ENCODE measurements around the gene THOC7.
A peak's percentile ranks its signal among the peaks of the same experiment; 100 is the strongest.

The THOC7 gene

GRCh38 chr3:63863150-63864007 is at the start of gene THOC7, which contains the start of gene ATXN7:
THOC7 (minus strand) TSS chr3:63863805; CDS start chr3:63863790, 15 bp downstream.
ATXN7 (plus strand) TSS chr3:63863867; CDS start chr3:63912599, 48,732 bp downstream.
- peak; percentile 36 to 44 for DNase-seq (ENCODE audit: low read depth in 2 of 2)

DNA sequence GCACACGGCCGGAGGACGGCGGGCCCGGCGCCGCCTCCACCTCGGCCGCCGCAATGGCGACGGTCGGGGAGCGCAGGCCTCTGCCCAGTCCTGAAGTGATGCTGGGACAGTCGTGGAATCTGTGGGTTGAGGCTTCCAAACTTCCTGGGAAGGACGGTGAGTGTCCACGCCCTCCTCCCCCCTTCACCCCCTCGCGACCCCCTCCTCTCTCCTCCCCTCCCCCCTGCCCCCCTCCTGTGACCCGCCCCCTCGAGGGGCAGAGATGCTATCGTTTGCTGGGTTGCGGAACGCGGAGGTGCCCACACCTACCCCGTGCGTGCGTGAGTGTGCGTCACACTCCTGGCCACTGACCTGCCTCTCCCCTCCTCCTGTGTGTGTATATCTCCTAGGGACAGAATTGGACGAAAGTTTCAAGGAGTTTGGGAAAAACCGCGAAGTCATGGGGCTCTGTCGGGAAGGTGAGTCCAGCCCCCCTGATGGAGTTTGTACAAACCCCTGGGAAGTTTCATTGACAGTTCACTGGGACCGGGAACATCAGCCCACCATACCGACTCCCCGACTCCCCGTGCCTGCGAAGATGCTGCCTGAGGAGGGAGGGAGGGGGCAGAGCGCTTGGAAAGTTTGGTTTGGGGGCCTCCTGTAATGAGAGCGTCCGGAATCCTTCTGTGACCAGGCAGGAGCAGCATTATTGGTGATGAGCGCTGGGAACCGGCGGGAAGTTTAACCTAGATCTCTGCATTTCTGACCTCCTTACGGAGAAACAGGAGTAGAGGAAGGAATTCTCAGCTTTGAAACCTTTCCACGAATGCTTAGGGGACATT is 49.4 kb upstream of the THOC7 start:
- DNase-seq (ENCODE audit: low read depth in 2 of 2): peak; percentile 19 to 31

DNA sequence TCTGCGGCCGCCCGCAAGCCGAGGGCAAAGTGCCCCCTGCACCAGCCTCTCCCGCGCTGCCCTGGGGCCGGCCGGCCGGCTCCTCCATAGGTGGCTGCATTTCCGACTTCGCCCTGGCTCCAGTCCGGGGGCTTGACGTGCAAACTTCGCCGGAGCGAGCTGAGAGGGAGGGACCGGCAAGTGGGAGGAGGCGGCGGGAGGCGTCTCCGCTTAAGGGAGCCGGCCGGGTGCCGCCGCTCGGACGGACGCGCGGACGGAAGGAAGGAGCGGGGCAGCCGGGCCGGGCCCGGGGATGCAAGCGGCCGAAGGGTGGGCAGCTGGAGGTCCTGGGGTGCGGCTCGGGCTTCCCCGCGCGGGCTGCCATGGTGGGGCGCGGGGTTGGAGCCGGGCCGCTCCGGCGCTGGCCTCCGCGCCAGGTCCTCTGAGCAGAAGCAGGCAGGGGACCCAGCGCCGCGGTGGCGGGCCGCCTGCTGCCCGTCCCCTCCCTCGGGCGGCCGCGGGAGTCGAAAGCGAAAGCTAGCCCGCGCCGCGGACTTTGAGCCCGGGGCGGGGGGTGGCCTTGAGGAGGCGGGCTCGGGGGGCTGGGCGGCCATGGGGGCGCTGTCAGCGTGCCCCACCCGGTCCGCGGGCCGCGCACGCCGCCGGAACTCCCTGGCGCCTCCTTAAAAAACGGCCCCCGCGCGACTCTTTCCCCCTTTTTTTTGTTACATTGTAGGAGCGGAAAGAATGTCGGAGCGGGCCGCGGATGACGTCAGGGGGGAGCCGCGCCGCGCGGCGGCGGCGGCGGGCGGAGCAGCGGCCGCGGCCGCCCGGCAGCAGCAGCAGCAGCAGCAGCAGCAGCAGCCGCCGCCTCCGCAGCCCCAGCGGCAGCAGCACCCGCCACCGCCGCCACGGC is 48.5 kb upstream of the THOC7 start, which contains the start of gene SCAANT1:
SCAANT1 (minus strand) TSS at position 511 of the 895 bp plus-strand sequence.
- peak; percentile 65 to 67 for DNase-seq (ENCODE audit: low read depth in 2 of 2)

DNA sequence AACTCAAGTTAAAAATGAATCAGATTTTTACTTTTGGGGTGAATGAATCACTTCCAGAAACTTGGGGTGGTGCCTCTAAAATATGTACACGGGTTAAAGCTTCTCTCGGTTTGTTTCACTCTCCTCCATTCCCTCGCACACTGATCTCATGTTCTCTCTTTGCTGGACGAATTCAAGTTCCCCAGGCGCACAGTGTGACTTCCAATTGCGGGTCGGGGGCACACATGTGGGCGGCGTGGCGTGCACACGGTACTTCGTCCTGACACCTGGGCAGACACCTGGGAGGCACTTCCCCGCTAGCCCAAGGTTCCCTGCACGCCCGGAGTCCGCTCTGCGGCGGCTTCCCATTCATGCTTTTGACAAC is 47.9 kb upstream of the THOC7 start:
- DNase-seq (ENCODE audit: low read depth in 2 of 2): no peak

GRCh38 chr3:63910891-63911290 is 47.3 kb upstream of the THOC7 start:
- DNase-seq (ENCODE audit: low read depth in 2 of 2): no peak

- no peak for DNase-seq (ENCODE audit: low read depth in 2 of 2)
Measured at GRCh38 chr3:63910001-63910400, 46.4 kb upstream of the THOC7 start.

DNA sequence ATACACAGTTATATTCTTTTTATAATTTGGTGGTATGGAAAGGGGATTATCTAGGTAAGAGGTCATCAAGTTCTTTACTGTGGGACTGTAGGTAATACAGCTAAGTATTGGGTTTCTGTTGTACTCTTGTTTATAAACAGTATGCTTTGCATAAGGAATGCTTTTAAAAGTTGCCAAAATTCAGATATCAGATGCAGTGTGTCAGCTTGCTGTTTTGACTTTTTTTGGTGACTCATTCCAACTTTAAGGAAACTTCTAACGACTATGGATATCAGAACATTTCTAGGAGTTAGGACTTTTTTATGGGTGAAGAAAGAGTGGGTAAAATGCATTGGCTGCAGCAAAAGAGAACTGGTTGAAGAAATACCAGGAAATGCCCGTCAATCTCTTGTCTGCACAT is 45.8 kb upstream of the THOC7 start:
- no peak for DNase-seq (ENCODE audit: low read depth in 2 of 2)

- no peak for DNase-seq (ENCODE audit: low read depth in 2 of 2)
Measured at GRCh38 chr3:63908776-63909175, 45.2 kb upstream of the THOC7 start.

DNA sequence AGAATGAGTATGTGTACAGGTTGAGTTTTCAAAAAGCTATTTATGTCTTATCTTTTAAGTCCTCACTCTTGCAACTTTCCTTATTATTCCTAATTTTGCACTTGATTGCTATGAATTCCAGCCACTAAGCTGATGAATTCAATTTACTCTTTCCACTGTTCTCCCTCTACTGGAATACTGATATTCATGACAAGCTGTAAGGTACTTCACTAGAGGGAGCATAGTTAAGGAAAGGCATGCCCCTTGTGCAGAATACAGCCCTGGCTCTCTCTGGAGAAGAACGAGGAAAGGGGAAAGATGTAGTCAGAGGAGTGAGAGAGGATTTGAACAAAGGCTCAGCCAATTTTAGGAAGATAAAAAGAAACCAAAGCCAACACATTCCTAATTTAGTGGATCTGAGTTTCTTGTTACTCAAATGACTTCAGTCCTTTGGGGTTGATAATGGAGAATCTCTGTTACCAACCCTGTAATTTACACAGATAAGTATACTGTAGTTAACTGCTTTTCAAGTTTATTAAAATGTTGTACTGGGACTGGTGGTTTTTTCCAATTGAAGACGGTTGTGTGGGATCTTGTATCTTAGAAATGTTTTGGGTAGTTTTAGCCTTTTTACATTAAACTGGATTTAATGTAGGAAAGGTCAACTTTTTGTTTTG is 44.6 kb upstream of the THOC7 start:
- no peak for DNase-seq (ENCODE audit: low read depth in 2 of 2)

DNA sequence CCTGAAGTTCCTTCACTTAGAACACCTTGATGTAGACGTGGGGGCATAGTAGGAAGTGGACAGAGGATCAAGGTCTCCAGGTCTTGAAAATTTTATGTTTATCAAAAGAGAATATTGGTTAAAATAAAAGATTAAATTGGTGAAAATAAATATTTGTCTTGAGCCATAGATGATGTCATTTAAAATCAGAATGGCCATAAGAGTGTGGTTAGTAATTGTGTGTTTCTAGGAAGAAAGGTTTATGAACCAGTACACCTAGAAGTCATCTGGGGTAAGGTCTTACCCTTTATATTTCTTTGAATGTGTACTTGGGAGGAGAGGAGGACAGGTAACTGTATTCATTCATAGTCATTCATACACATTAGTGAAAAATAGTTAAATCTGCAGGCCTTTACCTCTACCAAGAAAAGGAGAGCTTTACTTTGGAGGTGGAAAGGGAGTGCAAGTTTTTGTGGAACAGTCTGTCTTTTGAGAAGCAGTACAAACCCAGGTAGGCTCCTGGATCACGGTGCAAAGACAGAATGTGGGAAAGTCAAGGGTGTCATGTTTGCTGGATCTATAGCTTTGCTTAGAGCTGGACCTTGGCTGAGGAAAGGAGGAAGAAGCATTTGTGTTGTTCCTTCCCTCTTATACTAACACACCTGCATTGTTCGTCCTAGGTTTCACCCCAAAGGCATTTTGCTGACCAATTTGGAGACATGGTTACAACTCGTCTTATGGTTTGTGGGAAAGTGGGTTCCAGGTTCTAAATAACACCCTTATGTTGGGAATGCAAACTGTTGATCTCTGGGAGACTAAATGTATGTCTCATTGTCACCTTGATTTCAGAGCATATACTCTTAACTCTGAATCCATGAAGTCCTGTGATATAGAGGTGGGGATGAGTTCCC is 42.4 kb upstream of the THOC7 start:
- no peak for DNase-seq (ENCODE audit: low read depth in 2 of 2)

- no peak for DNase-seq (ENCODE audit: low read depth in 2 of 2)
Measured at GRCh38 chr3:63900459-63900858, 36.9 kb upstream of the THOC7 start.

GRCh38 chr3:63900010-63900409 is 36.4 kb upstream of the THOC7 start:
- no peak for DNase-seq (ENCODE audit: low read depth in 2 of 2)

DNA sequence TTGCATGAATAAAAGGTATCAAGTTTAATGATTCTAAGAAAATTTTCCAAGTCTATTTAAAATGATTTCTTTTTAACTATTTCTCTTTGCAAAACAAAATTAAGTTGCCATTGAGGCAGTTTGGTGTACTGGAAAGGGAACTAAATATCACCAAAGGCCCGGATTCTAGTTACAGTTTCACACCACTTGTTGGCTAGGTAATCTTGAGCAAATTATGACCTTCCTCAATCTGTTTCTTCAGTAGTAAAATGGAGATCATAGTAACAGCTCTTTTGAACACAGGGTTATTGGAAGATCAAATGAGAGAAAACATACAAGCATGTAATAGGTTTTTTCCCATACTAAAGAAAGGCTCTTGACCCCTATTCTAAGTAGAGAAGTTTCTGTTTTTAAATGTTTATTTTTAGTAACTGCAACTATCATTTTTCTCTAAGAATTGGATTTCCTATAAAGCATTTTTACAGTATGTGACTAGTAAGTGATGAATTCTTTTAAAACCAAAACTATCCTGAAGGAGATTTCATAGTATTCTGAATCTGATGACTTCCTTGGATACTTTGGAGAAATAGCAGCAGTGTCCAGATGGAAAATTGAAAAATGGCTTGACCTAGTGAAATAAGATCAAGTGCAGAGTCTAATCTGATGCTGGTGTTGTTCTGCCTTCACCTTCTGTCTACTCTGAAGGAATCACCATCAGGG is 32.9 kb upstream of the THOC7 start:
- DNase-seq (ENCODE audit: low read depth in 2 of 2): no peak

DNA sequence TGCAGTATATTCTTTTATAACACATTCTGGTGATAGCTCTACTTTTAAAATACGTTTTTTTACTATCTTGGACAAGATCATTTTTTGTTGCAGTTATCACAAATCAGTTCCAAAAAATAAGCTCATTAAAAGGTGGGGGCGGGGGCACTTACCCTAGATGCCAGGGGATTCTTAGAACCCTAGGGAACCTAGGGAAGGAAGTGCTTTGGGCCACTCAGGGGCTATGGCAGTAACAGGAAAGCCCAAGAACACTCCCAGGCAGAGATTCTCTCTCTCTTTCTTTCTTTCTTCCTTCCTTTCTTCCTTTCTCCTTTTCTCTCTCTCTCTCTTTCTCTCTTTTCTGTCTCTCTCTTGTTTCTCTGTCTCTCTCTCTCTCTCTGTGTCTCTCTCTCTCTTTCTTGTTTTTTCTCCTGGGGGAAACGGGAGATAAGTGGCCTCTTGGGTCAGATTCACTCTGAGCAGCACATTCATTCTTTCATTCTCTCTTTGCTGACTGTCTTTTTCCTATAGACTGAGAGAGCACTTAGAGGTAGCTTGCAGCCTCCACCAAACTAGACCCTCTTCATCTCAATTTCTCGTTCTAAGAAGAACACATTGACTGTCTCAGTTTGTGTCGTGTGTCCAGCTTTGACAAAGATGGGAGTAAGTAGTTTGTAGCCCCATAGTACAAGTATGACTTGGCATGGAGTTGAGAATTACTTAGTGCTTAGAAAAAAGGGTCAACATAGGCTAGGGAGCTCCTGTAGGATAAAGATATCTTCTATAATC is 32.0 kb upstream of the THOC7 start:
- no peak for DNase-seq (ENCODE audit: low read depth in 2 of 2)

DNA sequence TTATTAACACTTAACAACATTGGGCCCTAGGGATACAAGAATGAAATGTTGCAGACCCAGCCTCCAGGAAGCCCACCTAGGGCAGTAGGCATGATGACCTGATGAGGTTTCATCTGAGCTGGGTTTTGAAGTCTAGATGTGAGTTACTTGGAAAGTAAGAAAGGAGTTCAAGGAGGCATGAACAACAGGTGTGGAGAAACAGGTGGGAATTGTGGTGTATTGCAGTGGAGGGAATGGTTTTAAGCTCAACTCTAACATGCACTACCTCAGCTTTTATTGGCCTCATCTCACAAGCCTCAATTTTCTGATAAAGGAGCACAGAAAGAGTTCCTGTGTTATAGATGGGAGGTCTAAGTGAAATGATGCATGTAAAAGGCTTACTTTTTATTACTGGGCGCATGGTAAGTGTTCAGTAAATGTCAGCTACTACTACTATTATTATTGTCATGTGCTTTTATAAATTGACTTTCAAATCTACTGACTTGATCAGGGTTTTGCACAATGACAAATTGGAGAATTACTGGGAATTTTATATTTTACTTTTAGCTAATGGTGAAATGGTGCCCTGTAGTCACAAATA is 29.3 kb upstream of the THOC7 start:
- no peak for DNase-seq (ENCODE audit: low read depth in 2 of 2)

DNA sequence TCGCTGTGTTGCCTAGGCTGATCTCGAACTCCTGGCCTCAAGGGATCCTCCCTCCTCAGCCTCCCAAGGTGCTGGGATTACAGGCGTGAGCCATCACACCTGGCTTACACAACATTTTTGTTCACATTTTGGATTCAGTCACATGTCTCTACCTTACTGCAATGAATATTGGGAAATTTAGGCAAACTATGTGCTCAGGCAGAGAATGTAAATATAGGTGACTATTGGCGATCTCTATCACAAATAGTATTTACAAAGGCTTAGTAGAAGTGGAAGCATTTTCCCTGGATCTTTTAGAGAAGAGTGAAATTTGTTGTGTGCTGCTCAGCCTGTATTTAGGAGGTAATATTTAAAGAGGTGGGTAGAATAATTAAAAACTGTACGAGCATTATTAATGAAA is 27.9 kb upstream of the THOC7 start:
- no peak for DNase-seq (ENCODE audit: low read depth in 2 of 2)

- no peak for DNase-seq (ENCODE audit: low read depth in 2 of 2)
Measured at GRCh38 chr3:63886858-63887257, 23.3 kb upstream of the THOC7 start.

DNA sequence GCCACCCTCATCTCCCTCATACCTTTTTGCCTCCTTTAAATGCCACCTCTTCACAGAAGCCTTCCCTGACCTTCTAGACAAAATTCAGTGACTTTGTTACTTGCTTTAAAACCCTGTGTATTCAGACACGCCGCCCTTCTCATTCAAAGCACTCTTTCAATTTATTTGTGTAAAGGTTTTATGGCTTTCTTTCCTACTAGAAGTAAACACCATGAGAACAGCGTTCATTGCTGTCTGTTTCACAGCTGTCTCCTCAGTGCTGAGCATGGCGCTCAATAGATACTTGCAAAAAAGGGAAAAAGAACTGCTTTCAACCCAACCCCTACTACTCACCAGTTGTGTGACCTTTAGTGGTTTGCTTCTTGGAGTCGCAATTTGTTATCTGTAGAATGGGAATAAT is 17.0 kb upstream of the THOC7 start:
- no peak for DNase-seq (ENCODE audit: low read depth in 2 of 2)
